ENCODE measurements around the gene SC5D. TPM values are rescaled to one million over a fixed set of nuclear protein-coding genes. Genes with fewer than 3 reads are reported as not detected.
A peak's percentile ranks its signal among the peaks of the same experiment; 100 is the strongest.

The SC5D gene
- total RNA-seq (2022) (34.7 and 35.7 TPM in 2 replicates), Bru-seq, nascent RNA (percentile 76 among the genes with signal in this experiment), BruChase-seq, experiment 1, labeled RNA remaining after a 6-hour chase (percentile 90 among the genes with signal in this experiment), BruChase-seq, experiment 2, labeled RNA remaining after a 2-hour chase (percentile 85 among the genes with signal in this experiment)
- long read RNA-seq, transcript SC5D-201 (5 exons, 2,456 nt) = major isoform, 60 of 67 reads
- long read RNA-seq, partial matches to known transcripts = 0 of 67 reads
- long read RNA-seq, other reads (novel, unspliced or antisense) = 3 of 67 reads

GRCh38 chr11:121292495-121293287 is at the start of gene SC5D:
Gene SC5D, plus strand, starts transcription at chr11:121292771. Its CDS starts 10,605 bp downstream, at chr11:121303376.
- peaks cover 2% of the 10 kb centered on the region for H3K9me3 Mint-ChIP-seq (ENCODE audit: low read depth, unreplicated experiment)
- H3K27ac Mint-ChIP-seq (ENCODE audit: unreplicated experiment) = peak within 1 kb of the TSS; percentile 85
- no TSS peak for BruUV-seq (replicated peaks)
- peaks cover 28% of the 10 kb centered on the region for H3K4me1 Mint-ChIP-seq (ENCODE audit: low read depth, unreplicated experiment)
- peak within 1 kb of the TSS; percentile 83 for H3K4me3 Mint-ChIP-seq (ENCODE audit: low read depth, unreplicated experiment)
- intact Hi-C loops (cut with micrococcal nuclease; ENCODE audit: unreplicated experiment) = no loop called here
- CTCF ChIA-PET = no interaction called here
- H3K27me3 Mint-ChIP-seq (ENCODE audit: unreplicated experiment) = no peaks in the 10 kb centered on the region
- TF ChIP-seq CTCF (IDR thresholded peaks at IDR 0.05; ENCODE audit: unreplicated experiment) = no peak
- peak; percentile 88 for DNase-seq
- peaks cover 20% of the 10 kb centered on the region for H3K36me3 Mint-ChIP-seq (ENCODE audit: insufficient read depth, unreplicated experiment)

GRCh38 chr11:121244884-121245283 is 47.7 kb upstream of the SC5D start:
- no TSS peak for BruUV-seq (replicated peaks)
- intact Hi-C loops (cut with micrococcal nuclease; ENCODE audit: unreplicated experiment) = no loop called here

GRCh38 chr11:121246021-121246768 is 46.4 kb upstream of the SC5D start:
- no peaks in the 10 kb centered on the region for H3K36me3 Mint-ChIP-seq (ENCODE audit: insufficient read depth, unreplicated experiment)
- peaks cover 13% of the 10 kb centered on the region for H3K27me3 Mint-ChIP-seq (ENCODE audit: unreplicated experiment)
- DNase-seq = no peak
- no peak for TF ChIP-seq CTCF (IDR thresholded peaks at IDR 0.05; ENCODE audit: unreplicated experiment)
- H3K27ac Mint-ChIP-seq (ENCODE audit: unreplicated experiment) = no peak overlapping the region
- no peaks in the 10 kb centered on the region for H3K9me3 Mint-ChIP-seq (ENCODE audit: low read depth, unreplicated experiment)
- BruUV-seq (replicated peaks) = no TSS peak
- no peaks in the 10 kb centered on the region for H3K4me1 Mint-ChIP-seq (ENCODE audit: low read depth, unreplicated experiment)
- intact Hi-C loops (cut with micrococcal nuclease; ENCODE audit: unreplicated experiment) = no loop called here
- CTCF ChIA-PET = no interaction called here
- H3K4me3 Mint-ChIP-seq (ENCODE audit: low read depth, unreplicated experiment) = no peak overlapping the region

More at GRCh38 chr11:121244884-121245283, 47.7 kb upstream of the SC5D start:
- no peak overlapping the region for H3K4me3 Mint-ChIP-seq (ENCODE audit: low read depth, unreplicated experiment)
- CTCF ChIA-PET = no interaction called here
- no peak for TF ChIP-seq CTCF (IDR thresholded peaks at IDR 0.05; ENCODE audit: unreplicated experiment)
- H3K4me1 Mint-ChIP-seq (ENCODE audit: low read depth, unreplicated experiment) = no peaks in the 10 kb centered on the region
- H3K9me3 Mint-ChIP-seq (ENCODE audit: low read depth, unreplicated experiment) = no peaks in the 10 kb centered on the region
- peaks cover 25% of the 10 kb centered on the region for H3K27me3 Mint-ChIP-seq (ENCODE audit: unreplicated experiment)
- H3K27ac Mint-ChIP-seq (ENCODE audit: unreplicated experiment) = no peak overlapping the region
- no peak for DNase-seq
- H3K36me3 Mint-ChIP-seq (ENCODE audit: insufficient read depth, unreplicated experiment) = no peaks in the 10 kb centered on the region

- CTCF ChIA-PET = no interaction called here
Observed at GRCh38 chr11:121246769-121247035, 45.9 kb upstream of the SC5D start.

More at GRCh38 chr11:121246769-121247035, 45.9 kb upstream of the SC5D start:
- Mint-ChIP-seq H3K4me3 (ENCODE audit: low read depth, unreplicated experiment) (no peak overlapping the region), H3K36me3 (ENCODE audit: insufficient read depth, unreplicated experiment) (no peaks in the 10 kb centered on the region), H3K4me1 (ENCODE audit: low read depth, unreplicated experiment) (no peaks in the 10 kb centered on the region), H3K27ac (ENCODE audit: unreplicated experiment) (no peak overlapping the region), H3K9me3 (ENCODE audit: low read depth, unreplicated experiment) (no peaks in the 10 kb centered on the region), H3K27me3 (ENCODE audit: unreplicated experiment) (peaks cover 12% of the 10 kb centered on the region)
- DNase-seq = no peak
- no peak for TF ChIP-seq CTCF (IDR thresholded peaks at IDR 0.05; ENCODE audit: unreplicated experiment)
- intact Hi-C loops (cut with micrococcal nuclease; ENCODE audit: unreplicated experiment) = no loop called here
- no TSS peak for BruUV-seq (replicated peaks)
